Pancreas (tissue), 10 donors: Measurements from ENCODE around the gene SENP5. TPM values are rescaled to one million over a fixed set of nuclear protein-coding genes. Genes with fewer than 3 reads are reported as not detected.

Experiments used
- ATAC-seq, 4 donors: fragments of 200-7000 bp; cut with Tn5 transposase; one replicate each; pipeline versions ENCODE4 v1.8.0 to v1.9.1; 2020; ENCODE audit warnings: mild to moderate bottlenecking in 4 of 4, moderate library complexity in 4 of 4
- DNase-seq, 6 donors: peaks; one replicate each; pipeline ENCODE4 v3.0.0-alpha.2; 2020
- FAIRE-seq: peaks from 2 replicates; lab custom pipeline; 2012; peaks lifted over from hg19 to GRCh38; lab: Jason Lieb, UNC
- H3K27ac ChIP-seq, 4 donors: fragments of 200-600 bp; sonication (generic); 1 replicate in 3 of 4; 2 replicates in 1 of 4; pipeline versions ENCODE4 v1.5.0 to v1.8.0; 2020
- H3K27me3 ChIP-seq, 4 donors: fragments of 200-600 bp; one replicate each; pipeline ENCODE4 v1.8.0; 2021
- H3K36me3 ChIP-seq, 3 donors: fragments of 200-600 bp; sonication (generic) in 1 of 3; one replicate each; pipeline versions ENCODE4 v1.5.0 to v1.8.0; 2020 to 2021
- H3K4me1 ChIP-seq, 3 donors: fragments of 200-600 bp; one replicate each; pipeline ENCODE4 v1.8.0; 2021
- H3K4me3 ChIP-seq, 4 donors: fragments of 200-600 bp; sonication (generic) in 2 of 4; one replicate each; pipeline versions ENCODE4 v1.5.0 to v1.8.0; 2020 to 2021
- H3K9me3 ChIP-seq, 4 donors: fragments of 200-600 bp; one replicate each; pipeline ENCODE4 v1.8.0; 2021
- CTCF ChIP-seq, 4 donors: fragments of 200-600 bp; sonication (generic) in 3 of 4; IDR thresholded peaks; one replicate each; pipeline versions ENCODE4 v1.5.0 to v1.8.0; 2021; ENCODE audit warnings: antibody characterized with exemption in 4 of 4
- WGBS, 2 donors: extraction: QIAGEN DNeasy Blood & Tissue Kit; methylation state at CpG; one replicate each; pipeline ENCODE4 v1.1.7; 2013; 5-methylcytosine and 5-hydroxymethylcytosine counted together
- intact Hi-C, 3 donors: fragments of 100-400 bp; cut with DNase I; formaldehyde crosslinking; loops; one replicate each; pipeline versions ENCODE4 v1.11.1 to v1.14.2; 2022
- polyA plus RNA-seq, 2 donors: library from polyadenylated mRNA; stranded (reverse); fragments of 200-250 nt; gene quantifications; one replicate each; pipeline ENCODE4 v1.2.3, GENCODE V29; 2013
- total RNA-seq, 6 donors: library from RNA; stranded (reverse); fragmentation: NEBNext Ultra II Directional in 4 of 6; extraction: Animal tissue kit (Norgen Biotek cat#: 25700) in 4 of 6; gene quantifications; one replicate each; pipeline versions ENCODE4 v1.2.1 to v1.2.4, GENCODE V29; 2021 to 2023
- donor health status: healthy with polysubstance abuse.
- donor health status: DM: no; HTN: no; CAD: no; lungs with moderate emphysema.
- donor health status: DM: no; HTN: no; CAD: no.
- donor health status: control.
- donor health status: control.
- donor health status: Bipolar disorder and iron deficiency.
- donor health status: DM: yes; HTN: yes; CAD: no.
- donor health status: DM: no; HTN: no; CAD: no.
- donor health status: DM: no; HTN: no; CAD: no.
- donor health status: DM: yes; HTN: yes; CAD: no.

SENP5 gene
- total and polyA plus RNA-seq, 8 donors, result 5.7 to 16.2 (median 10.9) TPM

GRCh38 chr3:196947860-196948441 is 80.2 kb downstream of the SENP5 start:
- Histone ChIP-seq H3K36me3 (no peaks in the 10 kb centered on the region), H3K4me3 (no peak overlapping the region), H3K27ac (no peak overlapping the region), H3K27me3 (no peaks in the 10 kb centered on the region), H3K9me3 (no peaks in the 10 kb centered on the region), H3K4me1 (peaks cover 0 to 8% (median 7%) of the 10 kb centered on the region in 3 donors)
- intact Hi-C loops, result no loop called here
- DNase-seq, result peak in 1 of 6 donors; percentile 51
- no peak for TF ChIP-seq CTCF (IDR thresholded peaks at IDR 0.05)
- WGBS, 2 donors, result 84% methylated on average over 28 of the region's 28 CpGs
- ATAC-seq, result no peak
- FAIRE-seq, result no peak

- TF ChIP-seq CTCF (IDR thresholded peaks at IDR 0.05), result no peak
- Histone ChIP-seq H3K9me3 (no peaks in the 10 kb centered on the region), H3K36me3 (no peaks in the 10 kb centered on the region), H3K4me3 (no peak overlapping the region), H3K4me1 (peaks cover 0 to 3% (median 3%) of the 10 kb centered on the region in 3 donors), H3K27ac (no peak overlapping the region), H3K27me3 (no peaks in the 10 kb centered on the region)
- no peak for FAIRE-seq
- DNase-seq, result no peak
- intact Hi-C loops, result no loop called here
- ATAC-seq, result no peak
- WGBS, 2 donors, result 58 to 59% methylated on average over 20 to 22 of the region's 22 CpGs
Observed at GRCh38 chr3:196948442-196949284, 80.9 kb downstream of the SENP5 start.

GRCh38 chr3:196949285-196949619 is 81.5 kb downstream of the SENP5 start:
- H3K27me3 ChIP-seq, result no peaks in the 10 kb centered on the region
- no peak for ATAC-seq
- no peaks in the 10 kb centered on the region for H3K36me3 ChIP-seq
- no peaks in the 10 kb centered on the region for H3K4me1 ChIP-seq
- no peak overlapping the region for H3K27ac ChIP-seq
- no peak overlapping the region for H3K4me3 ChIP-seq
- no peaks in the 10 kb centered on the region for H3K9me3 ChIP-seq
- intact Hi-C loops, result no loop called here
- 85 to 92% methylated on average over 6 of the region's 6 CpGs for whole genome bisulfite sequencing, 2 donors
- no peak for FAIRE-seq
- TF ChIP-seq CTCF (IDR thresholded peaks at IDR 0.05), result no peak
- no peak for DNase-seq

GRCh38 chr3:196949750-196950149 is 82.0 kb downstream of the SENP5 start:
- Histone ChIP-seq H3K4me3 (no peak overlapping the region), H3K9me3 (no peaks in the 10 kb centered on the region), H3K27ac (no peak overlapping the region), H3K27me3 (no peaks in the 10 kb centered on the region), H3K36me3 (no peaks in the 10 kb centered on the region), H3K4me1 (no peaks in the 10 kb centered on the region)
- FAIRE-seq (no peak), DNase-seq (no peak), ATAC-seq (no peak)
- no peak for TF ChIP-seq CTCF (IDR thresholded peaks at IDR 0.05)
- intact Hi-C loops, result no loop called here
- WGBS, 2 donors, result 86 to 95% methylated on average over 6 of the region's 6 CpGs

GRCh38 chr3:196951371-196951770 is 83.7 kb downstream of the SENP5 start:
- no peaks in the 10 kb centered on the region for H3K4me1 ChIP-seq
- intact Hi-C loops, result no loop called here
- no peak overlapping the region for H3K4me3 ChIP-seq
- no peaks in the 10 kb centered on the region for H3K36me3 ChIP-seq
- H3K27me3 ChIP-seq, result no peaks in the 10 kb centered on the region
- H3K9me3 ChIP-seq, result no peaks in the 10 kb centered on the region
- no peak for DNase-seq
- no peak for FAIRE-seq
- no peak overlapping the region for H3K27ac ChIP-seq
- no peak for TF ChIP-seq CTCF (IDR thresholded peaks at IDR 0.05)
- no peak for ATAC-seq
- 93 to 96% methylated on average over 3 of the region's 3 CpGs for WGBS, 2 donors
